OCI-LY7 (cell line): Measurements from ENCODE around the gene KRTAP9-7. TPM values are rescaled to one million over a fixed set of nuclear protein-coding genes. Genes with fewer than 3 reads are reported as not detected.
"Not testable (repeated sequence)": the region's sequence is repeated elsewhere in the genome, so short reads cannot be mapped to it uniquely, and the experiment has no call there.

Experiments used
- BruUV-seq: library from RNA; stranded (reverse); fragments of 400-500 nt; replicated peaks from 2 replicates; lab custom pipeline; 2021; lab: Mats Ljungman, UMichigan
- CTCF ChIA-PET: fragments of 300-600 bp; sonication (Branson Sonifier 250); formaldehyde crosslinking; loops from one replicate; lab custom pipeline; 2022; ENCODE audit warnings: antibody characterized with exemption; ENCODE audit not compliant: unreplicated experiment; lab: Charles Lee
- POLR2A ChIA-PET: fragments of 300-600 bp; sonication (Branson Sonifier 250); formaldehyde crosslinking; loops from one replicate; lab custom pipeline; 2022; ENCODE audit warnings: antibody characterized with exemption; lab: Charles Lee
- DNase-seq: peaks from one replicate; pipeline ENCODE4 v3.0.0-alpha.2; 2015; ENCODE audit warnings: low spot score
- H2AFZ ChIP-seq: fragments of 200-600 bp; sonication (generic), shearing (Covaris generic); 2 replicates; pipeline ENCODE4 v1.6.1; 2014; ENCODE audit warnings: mild to moderate bottlenecking, antibody characterized with exemption, low read length, moderate library complexity
- H3K27ac ChIP-seq: fragments of 200-600 bp; sonication (generic); 2 replicates; pipeline ENCODE4 v1.5.1; 2014; ENCODE audit warnings: mixed run types, low read depth, mild to moderate bottlenecking, moderate library complexity, low read length, inconsistent platforms; ENCODE audit not compliant: poor library complexity, severe bottlenecking
- H3K36me3 ChIP-seq: fragments of 200-600 bp; sonication (generic); 2 replicates; pipeline ENCODE4 v1.6.1; 2014; ENCODE audit warnings: mild to moderate bottlenecking, antibody characterized with exemption, low read length, moderate library complexity, mixed read lengths; ENCODE audit not compliant: insufficient read depth
- H3K4me1 ChIP-seq: fragments of 200-600 bp; sonication (generic); 2 replicates; pipeline ENCODE4 v1.5.1; 2014; ENCODE audit warnings: mild to moderate bottlenecking, low read length; ENCODE audit not compliant: insufficient read depth, poor library complexity, severe bottlenecking
- H3K4me2 ChIP-seq: fragments of 200-600 bp; sonication (generic); 2 replicates; pipeline ENCODE4 v1.6.1; 2014; ENCODE audit warnings: mild to moderate bottlenecking, low read length
- H3K4me3 ChIP-seq: fragments of 200-600 bp; sonication (generic); 2 replicates; pipeline ENCODE4 v1.5.1; 2014; ENCODE audit warnings: mild to moderate bottlenecking, low read depth, low read length; ENCODE audit not compliant: poor library complexity, severe bottlenecking
- H3K79me2 ChIP-seq: fragments of 200-600 bp; sonication (generic); 2 replicates; pipeline ENCODE4 v1.6.1; 2016; ENCODE audit warnings: low read depth, mild to moderate bottlenecking, low read length, moderate library complexity, mixed read lengths; ENCODE audit not compliant: insufficient read depth
- H3K9me2 ChIP-seq: fragments of 200-600 bp; sonication (generic); 2 replicates; pipeline ENCODE4 v1.6.1; 2016; ENCODE audit warnings: mild to moderate bottlenecking, low read length, mixed read lengths; ENCODE audit not compliant: insufficient read depth
- H3K9me3 ChIP-seq: fragments of 200-600 bp; sonication (generic); 2 replicates; pipeline ENCODE4 v1.6.1; 2014; ENCODE audit warnings: mild to moderate bottlenecking, mixed run types, low read length, mixed read lengths
- H4K20me1 ChIP-seq: fragments of 200-600 bp; sonication (generic); 2 replicates; pipeline ENCODE4 v1.6.1; 2014; ENCODE audit warnings: mild to moderate bottlenecking, antibody characterized with exemption, low read length, moderate library complexity, mixed read lengths; ENCODE audit not compliant: insufficient read depth
- CTCF ChIP-seq: fragments of 200-600 bp; sonication (generic); conservative IDR thresholded peaks from 2 replicates; pipeline ENCODE4 v1.5.1; 2014; ENCODE audit warnings: mild to moderate bottlenecking, antibody characterized with exemption, low read length, moderate library complexity, mixed read lengths
- EZH2phosphoT487 ChIP-seq: fragments of 200-600 bp; sonication (generic); IDR thresholded peaks from 2 replicates; pipeline ENCODE4 v1.6.1; 2018; ENCODE audit warnings: low read depth, borderline replicate concordance, mild to moderate bottlenecking, mixed run types, antibody characterized with exemption, low read length, moderate library complexity, mixed read lengths
- intact Hi-C: fragments of 100-400 bp; cut with micrococcal nuclease; formaldehyde crosslinking; loops from one replicate; pipeline ENCODE4 v1.10.0; 2022; ENCODE audit not compliant: unreplicated experiment
- total RNA-seq, 2 experiments: library from RNA; depleted of rRNA in 1 of 2; stranded (reverse); fragments of >200 nt in 1 of 2; shearing (Covaris generic) in 1 of 2; gene quantifications; 2 replicates each; pipeline ENCODE4 v1.2.3, GENCODE V29; 2014 to 2022

KRTAP9-7 gene
- total RNA-seq, 2 experiments from 2014 or later, result not detected

- intact Hi-C loops, result no loop called here
- BruUV-seq, result no TSS peak
- TF ChIP-seq CTCF (no peak), EZH2phosphoT487 (no peak)
These were observed 10.4 kb upstream of the KRTAP9-7 start, which contains the start of gene KRTAP9-6 for GRCh38 chr17:41265078-41265477. KRTAP9-6 (plus strand) TSS chr17:41265378; CDS start chr17:41265378, 0 bp downstream.

GRCh38 chr17:41267711-41268110, 7.8 kb upstream of the KRTAP9-7 start:
- CTCF ChIA-PET, result no interaction called here
- no peak overlapping the region for H2AFZ ChIP-seq
- H3K4me3 ChIP-seq, result no peak overlapping the region
- H3K4me2 ChIP-seq, result no peak overlapping the region
- TF ChIP-seq EZH2phosphoT487 (no peak), CTCF (no peak)
- no TSS peak for BruUV-seq
- intact Hi-C loops, result no loop called here
- H3K4me1 ChIP-seq, result no peaks in the 10 kb centered on the region
- H3K36me3 ChIP-seq, result no peaks in the 10 kb centered on the region
- POLR2A ChIA-PET, result no interaction called here
- H3K9me2 ChIP-seq, result no peaks in the 10 kb centered on the region
- H3K79me2 ChIP-seq, result no peaks in the 10 kb centered on the region
- H3K9me3 ChIP-seq, result no peaks in the 10 kb centered on the region
- no peaks in the 10 kb centered on the region for H4K20me1 ChIP-seq
- no peak overlapping the region for H3K27ac ChIP-seq
- no peak for DNase-seq

More at GRCh38 chr17:41265078-41265477, 10.4 kb upstream of the KRTAP9-7 start, which contains the start of gene KRTAP9-6:
- Histone ChIP-seq H4K20me1 (no peaks in the 10 kb centered on the region), H3K9me3 (no peaks in the 10 kb centered on the region), H3K9me2 (no peaks in the 10 kb centered on the region), H3K36me3 (no peaks in the 10 kb centered on the region), H3K4me2 (no peak within 1 kb of the TSS), H2AFZ (no peak within 1 kb of the TSS), H3K27ac (no peak within 1 kb of the TSS), H3K4me3 (no peak within 1 kb of the TSS), H3K4me1 (no peaks in the 10 kb centered on the region), H3K79me2 (no peaks in the 10 kb centered on the region)
- no peak for DNase-seq
- ChIA-PET POLR2A (no interaction called here), CTCF (no interaction called here)

DNA sequence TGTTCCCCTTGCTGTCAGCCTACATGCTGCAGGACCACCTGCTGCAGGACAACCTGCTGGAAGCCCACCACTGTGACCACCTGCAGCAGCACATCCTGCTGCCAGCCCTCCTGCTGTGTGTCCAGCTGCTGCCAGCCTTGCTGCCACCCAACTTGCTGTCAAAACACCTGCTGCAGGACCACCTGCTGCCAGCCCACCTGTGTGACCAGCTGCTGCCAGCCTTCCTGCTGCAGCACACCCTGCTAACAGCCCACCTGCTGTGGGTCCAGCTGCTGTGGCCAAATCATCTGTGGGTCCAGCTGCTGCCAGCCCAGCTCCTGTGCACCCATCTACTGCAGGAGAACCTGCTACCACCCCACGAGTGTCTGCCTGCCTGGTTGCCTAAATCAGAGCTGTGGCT, 4.2 kb upstream of the KRTAP9-7 start:
- H3K4me2 ChIP-seq, CTCF ChIA-PET, intact Hi-C loops, H3K4me1 ChIP-seq, H3K9me3 ChIP-seq, POLR2A ChIA-PET, DNase-seq, H3K9me2 ChIP-seq, BruUV-seq, H3K4me3 ChIP-seq, H4K20me1 ChIP-seq, H3K79me2 ChIP-seq, H2AFZ ChIP-seq, H3K36me3 ChIP-seq, H3K27ac ChIP-seq: not testable (repeated sequence)
